HEK293T (cell line): ENCODE data around the gene PCDHGC5.

Experiments
- CTCF ChIA-PET: fragments of 350-600 bp; formaldehyde crosslinking; extraction: SDS; loops from one replicate; lab custom pipeline; 2021; ENCODE audit warnings: antibody characterized with exemption, inconsistent platforms; lab: Yijun Ruan, JAX
- POLR2A ChIA-PET: fragments of 350-600 bp; formaldehyde crosslinking; extraction: SDS; loops from one replicate; lab custom pipeline; 2020; ENCODE audit warnings: antibody characterized with exemption, inconsistent platforms; lab: Yijun Ruan, JAX
- DNase-seq: peaks from one replicate; pipeline ENCODE4 v3.0.0; 2012; ENCODE audit warnings: mixed read lengths; ENCODE audit errors: extremely low spot score
- ARNT ChIP-seq: fragments of 450-650 bp; IDR thresholded peaks from 2 replicates; pipeline ENCODE4 v1.6.1; 2017; ENCODE audit warnings: mild to moderate bottlenecking
- BHLHE40 ChIP-seq: fragments of 450-650 bp; IDR thresholded peaks from 2 replicates; pipeline ENCODE4 v1.6.1; 2016; ENCODE audit warnings: mild to moderate bottlenecking, moderate library complexity, borderline replicate concordance
- CTBP1 ChIP-seq: fragments of 450-650 bp; IDR thresholded peaks from 2 replicates; pipeline ENCODE4 v1.6.1; 2016; ENCODE audit warnings: borderline replicate concordance
- ELF4 ChIP-seq: fragments of 450-650 bp; IDR thresholded peaks from 2 replicates; pipeline ENCODE4 v1.6.1; 2017; ENCODE audit warnings: antibody characterized with exemption
- FOXA1 ChIP-seq: fragments of 450-650 bp; IDR thresholded peaks from 2 replicates; pipeline ENCODE4 v1.6.1; 2016; ENCODE audit warnings: mild to moderate bottlenecking
- FOXK2 ChIP-seq: fragments of 450-650 bp; IDR thresholded peaks from 2 replicates; pipeline ENCODE4 v1.6.1; 2016; ENCODE audit warnings: mild to moderate bottlenecking
- FOXM1 ChIP-seq: fragments of 450-650 bp; IDR thresholded peaks from 2 replicates; pipeline ENCODE4 v1.6.1; 2017; ENCODE audit warnings: mild to moderate bottlenecking, borderline replicate concordance
- HDGF ChIP-seq: fragments of 450-650 bp; IDR thresholded peaks from 2 replicates; pipeline ENCODE4 v1.6.1; 2017; ENCODE audit warnings: antibody characterized with exemption, borderline replicate concordance
- L3MBTL2 ChIP-seq: fragments of 450-650 bp; conservative IDR thresholded peaks from 2 replicates; pipeline ENCODE4 v1.6.1; 2016; ENCODE audit warnings: mild to moderate bottlenecking
- LEF1 ChIP-seq: fragments of 450-650 bp; IDR thresholded peaks from 2 replicates; pipeline ENCODE4 v1.6.1; 2017; ENCODE audit warnings: mild to moderate bottlenecking, borderline replicate concordance
- NFRKB ChIP-seq: fragments of 450-650 bp; IDR thresholded peaks from 2 replicates; pipeline ENCODE4 v1.6.1; 2016; ENCODE audit warnings: mild to moderate bottlenecking, moderate library complexity
- SP1 ChIP-seq: fragments of 450-650 bp; IDR thresholded peaks from 2 replicates; pipeline ENCODE4 v1.6.1; 2017
- SUZ12 ChIP-seq: fragments of 450-650 bp; IDR thresholded peaks from 2 replicates; pipeline ENCODE4 v1.6.1; 2016; ENCODE audit warnings: mild to moderate bottlenecking
- TARDBP ChIP-seq: fragments of 450-650 bp; IDR thresholded peaks from 2 replicates; pipeline ENCODE4 v1.6.1; 2016
- ZNF384 ChIP-seq: fragments of 450-650 bp; IDR thresholded peaks from 2 replicates; pipeline ENCODE4 v1.6.1; 2016
- TF ChIP-seq, protein P1 (sequence below): fragments of 450-650 bp; IDR thresholded peaks from 2 replicates; pipeline ENCODE4 v1.6.1; 2016

Gene PCDHGC5

DNA sequence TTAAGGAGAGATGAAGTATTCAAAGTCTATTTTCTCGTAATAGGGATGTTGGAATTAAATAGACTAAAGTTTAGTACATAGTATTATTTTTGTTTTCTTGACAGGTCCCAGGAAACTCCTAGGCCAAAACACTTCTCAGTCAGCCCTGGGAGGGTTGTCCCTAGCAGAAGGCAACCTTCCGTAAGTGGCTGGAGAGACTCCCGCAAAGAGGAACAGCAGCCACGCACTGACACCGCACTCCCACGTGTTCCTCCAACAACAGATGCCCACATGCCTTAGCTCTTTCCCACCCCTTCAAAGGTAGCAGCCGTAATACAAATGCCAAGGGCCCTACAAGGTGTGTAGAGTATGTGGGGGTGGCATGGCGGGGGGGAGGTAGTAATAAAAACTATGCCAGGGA is 28.4 kb downstream of the PCDHGC5 start:
- ChIA-PET CTCF (interaction anchor here (1.4 kb wide), 1 partner anchor 97 kb away, joined by 5 read pairs; the partner anchor contains the start of gene PCDHGA11), POLR2A (no interaction called here)
- no peak for DNase-seq
- TF ChIP-seq LEF1: no peak
- no peak for TF ChIP-seq FOXK2
- no peak for TF ChIP-seq HDGF
- TF ChIP-seq BHLHE40: no peak
- no peak for TF ChIP-seq FOXM1
- TF ChIP-seq FOXA1: no peak
- no peak for TF ChIP-seq SP1
- no peak for TF ChIP-seq ZNF384
- TF ChIP-seq, protein P1, sequence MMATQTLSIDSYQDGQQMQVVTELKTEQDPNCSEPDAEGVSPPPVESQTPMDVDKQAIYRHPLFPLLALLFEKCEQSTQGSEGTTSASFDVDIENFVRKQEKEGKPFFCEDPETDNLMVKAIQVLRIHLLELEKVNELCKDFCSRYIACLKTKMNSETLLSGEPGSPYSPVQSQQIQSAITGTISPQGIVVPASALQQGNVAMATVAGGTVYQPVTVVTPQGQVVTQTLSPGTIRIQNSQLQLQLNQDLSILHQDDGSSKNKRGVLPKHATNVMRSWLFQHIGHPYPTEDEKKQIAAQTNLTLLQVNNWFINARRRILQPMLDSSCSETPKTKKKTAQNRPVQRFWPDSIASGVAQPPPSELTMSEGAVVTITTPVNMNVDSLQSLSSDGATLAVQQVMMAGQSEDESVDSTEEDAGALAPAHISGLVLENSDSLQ: no peak
- TF ChIP-seq TARDBP: no peak
- no peak for TF ChIP-seq NFRKB
- TF ChIP-seq CTBP1: no peak

DNA sequence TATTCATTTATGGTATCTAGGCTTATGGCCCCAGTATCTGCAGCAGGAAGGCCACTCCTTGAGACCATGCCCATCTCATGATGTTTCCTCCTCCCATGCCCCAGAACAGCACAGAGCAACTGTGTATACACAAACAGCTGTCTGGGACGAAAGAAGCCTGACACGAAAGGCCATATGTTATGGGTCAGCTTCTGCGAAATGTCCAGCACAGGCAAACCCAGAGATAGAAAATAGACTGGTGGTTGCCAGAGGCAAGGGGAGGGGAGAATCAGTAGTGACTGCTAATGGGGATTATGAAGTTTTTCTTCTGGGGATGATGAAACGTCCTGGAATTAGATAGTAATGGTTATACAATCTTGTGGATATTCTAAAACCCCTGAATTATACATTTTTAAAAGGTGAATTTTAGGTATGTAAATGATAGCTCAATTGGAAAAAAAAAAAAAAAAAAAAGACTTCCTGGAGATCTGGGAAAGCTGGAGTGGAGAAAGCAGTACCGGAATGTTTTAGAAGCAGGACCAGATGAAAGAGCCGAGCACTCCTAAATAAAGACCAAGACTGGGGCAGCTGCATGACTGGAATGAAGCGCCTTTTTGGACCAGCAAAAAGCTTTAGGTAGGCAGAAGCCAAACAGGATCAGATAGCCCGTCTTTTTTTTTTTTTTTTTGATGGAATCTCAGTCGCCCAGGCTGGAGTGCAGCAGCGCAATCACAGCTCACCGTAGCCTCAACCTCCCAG is 29.2 kb downstream of the PCDHGC5 start:
- CTCF ChIA-PET: interaction anchor here (1.4 kb wide), 2 partner anchors 11 to 97 kb away, joined by 4 to 5 read pairs; partner anchors contain the start of gene PCDHGA11
- TF ChIP-seq FOXM1 (no peak), ZNF384 (no peak), NFRKB (no peak), ARNT (no peak), HDGF (no peak), BHLHE40 (no peak), L3MBTL2 (no peak), ELF4 (no peak), FOXK2 (no peak), LEF1 (no peak), FOXA1 (no peak), SP1 (no peak), SUZ12 (no peak), CTBP1 (no peak), TARDBP (no peak)
- TF ChIP-seq, protein P1: no peak
- no peak for DNase-seq
- POLR2A ChIA-PET: no interaction called here

DNA sequence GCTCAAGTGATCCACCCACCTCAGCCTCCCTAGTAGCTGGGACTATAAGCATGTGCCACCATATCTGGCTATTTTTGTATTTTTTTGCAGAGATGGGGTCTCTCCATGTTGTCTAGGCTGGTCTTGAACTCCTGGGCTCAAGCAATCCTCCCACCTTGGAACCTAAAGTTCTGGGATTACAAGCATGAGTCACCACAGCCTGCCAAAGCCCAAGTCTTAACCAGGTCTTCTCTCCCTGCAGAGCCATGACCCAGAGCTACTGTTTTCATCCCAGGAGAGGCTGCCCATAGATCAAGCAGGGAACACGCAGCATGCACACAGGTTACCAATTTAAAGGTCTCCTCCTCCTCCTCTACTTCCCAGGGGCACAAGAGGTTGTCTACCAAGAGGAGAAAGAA is 29.7 kb downstream of the PCDHGC5 start:
- ChIA-PET POLR2A (no interaction called here), CTCF (interaction anchor here (1.4 kb wide), 1 partner anchor 11 kb away, joined by 4 read pairs; no protein-coding TSS in a partner anchor)
- TF ChIP-seq FOXA1 (no peak), ZNF384 (no peak), LEF1 (no peak), BHLHE40 (no peak), FOXM1 (no peak), L3MBTL2 (no peak), CTBP1 (no peak), HDGF (no peak)
- DNase-seq: no peak

DNA sequence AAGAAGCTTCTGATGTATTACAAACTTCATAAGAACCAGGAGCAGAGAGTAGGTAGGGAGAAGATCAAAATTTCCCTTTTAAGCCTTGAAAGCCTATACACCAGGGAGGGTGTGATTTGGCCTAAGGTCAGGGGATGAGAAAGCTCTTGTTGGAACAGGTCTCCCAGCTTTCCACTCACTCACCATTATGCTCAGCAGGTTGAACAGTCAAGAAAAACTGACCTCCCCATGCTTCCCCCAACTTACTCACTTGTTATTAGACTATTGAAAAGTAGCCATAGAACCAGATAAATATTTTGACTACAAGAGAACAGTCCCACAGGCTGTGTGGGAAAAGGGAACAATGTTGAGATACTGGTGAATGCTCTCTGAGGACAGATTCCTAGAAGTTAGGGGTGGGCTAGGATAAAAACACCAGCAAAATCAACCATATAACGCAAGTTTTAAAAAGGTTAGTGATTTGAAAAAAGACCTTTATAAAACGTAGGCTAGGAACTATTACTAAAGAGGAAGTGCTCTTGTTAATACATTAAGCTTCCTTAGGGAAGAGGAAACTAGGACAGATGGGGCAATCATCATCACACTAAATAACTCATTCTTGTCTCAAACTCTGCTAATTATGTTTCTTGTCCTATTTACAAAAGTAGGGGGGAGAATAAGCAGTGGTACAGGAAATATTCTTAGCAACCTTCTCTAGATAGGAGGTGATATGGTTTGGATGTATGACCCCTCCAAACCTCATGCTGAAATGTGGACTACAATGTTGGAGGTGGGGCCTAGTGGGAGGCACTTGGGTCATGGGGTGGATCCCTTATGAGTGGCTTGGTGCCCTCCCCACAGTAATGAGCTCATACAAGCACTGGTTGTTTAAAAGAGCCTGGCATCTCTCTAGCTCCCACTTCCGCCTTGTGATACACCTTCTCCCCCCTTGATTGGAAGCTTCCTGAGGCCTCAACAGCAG is 31.0 kb downstream of the PCDHGC5 start:
- DNase-seq: no peak
- CTCF ChIA-PET: interaction anchor here (0.6 to 1.4 kb wide), 3 partner anchors 12 to 132 kb away, joined by 3 to 4 read pairs (median 3); no protein-coding TSS in a partner anchor
- POLR2A ChIA-PET: interaction anchor here (1.4 kb wide), 1 partner anchor 44 kb away, joined by 5 read pairs; no protein-coding TSS in a partner anchor
- TF ChIP-seq HDGF (no peak), LEF1 (no peak), ARNT (no peak), SP1 (no peak), ELF4 (no peak)

DNA sequence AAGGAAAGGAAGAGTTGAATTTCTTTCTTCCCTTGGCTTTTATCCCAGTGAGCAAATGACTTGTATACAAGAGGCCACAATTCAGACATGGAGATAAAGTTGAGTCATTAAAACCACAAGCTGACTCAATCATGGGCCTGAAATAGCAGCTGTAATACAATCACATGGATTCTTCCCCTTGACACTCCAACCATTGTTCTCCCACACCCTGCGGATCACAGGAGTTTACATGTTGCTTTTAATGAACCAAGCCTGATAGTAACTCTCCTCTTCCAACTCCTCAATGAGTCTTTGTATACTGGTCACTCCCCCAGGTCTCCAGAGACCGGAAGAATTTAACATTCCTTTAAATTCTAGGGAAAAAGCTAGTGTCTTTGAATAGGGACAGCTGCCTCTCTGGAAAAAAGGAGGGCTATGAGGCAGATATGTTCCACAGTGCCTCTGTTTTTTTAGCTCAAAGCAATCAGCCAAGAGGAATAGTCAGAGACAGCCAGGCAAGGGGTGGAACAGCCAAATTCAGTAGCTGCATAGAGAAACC is 32.4 kb downstream of the PCDHGC5 start:
- ChIA-PET POLR2A (interaction anchor here (1.2 to 1.4 kb wide), 2 partner anchors 46 to 201 kb away, joined by 3 to 5 read pairs; partner anchors contain the start of gene TAF7), CTCF (interaction anchor here (0.7 to 1.4 kb wide), 6 partner anchors 12 to 287 kb away, joined by 3 to 4 read pairs (median 3); partner anchors contain the start of gene PCDHGA6)
- DNase-seq: no peak
- TF ChIP-seq NFRKB: no peak

DNA sequence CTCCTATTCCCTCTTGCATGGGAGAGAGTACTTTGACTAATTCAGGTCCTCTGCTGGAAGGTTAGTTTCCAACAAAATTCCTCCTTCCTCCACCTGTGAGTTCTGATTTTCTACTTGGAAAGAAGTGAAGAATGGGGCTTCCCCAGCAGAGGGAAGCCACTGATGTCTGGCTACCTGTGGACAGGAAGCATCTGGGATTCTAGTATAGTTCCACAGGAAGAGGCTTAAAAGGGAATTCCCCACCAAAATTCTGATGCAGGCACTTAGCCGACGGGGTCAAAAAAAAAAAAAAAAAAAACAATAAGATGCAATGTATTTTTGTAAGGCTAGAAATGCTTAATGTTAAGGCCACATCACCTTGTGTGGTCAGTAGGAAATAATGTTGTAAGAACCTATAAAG is 33.4 kb downstream of the PCDHGC5 start:
- ChIA-PET CTCF (no interaction called here), POLR2A (no interaction called here)
- TF ChIP-seq, protein P1: no peak
- TF ChIP-seq FOXA1 (no peak), ARNT (no peak), ZNF384 (no peak), TARDBP (no peak), FOXM1 (no peak), NFRKB (no peak), HDGF (no peak), FOXK2 (no peak), L3MBTL2 (no peak), BHLHE40 (no peak)
- no peak for DNase-seq
